ENCODE results near the gene SSTR5.

GRCh38 chr16:1028056-1028455 is 44.5 kb upstream of the SSTR5 start:
- TF ChIP-seq CTCF (IDR thresholded peaks at IDR 0.05) (no peak), ZFX (IDR thresholded peaks at IDR 0.05; ENCODE audit: borderline replicate concordance) (no peak)

Data from 22Rv1 (cell line).